Neural cell (in vitro differentiated cells): ENCODE data around the gene PHLPP2. TPM values are rescaled to one million over a fixed set of nuclear protein-coding genes. Genes with fewer than 3 reads are reported as not detected.

Source experiments
- H2AFZ ChIP-seq: fragments of 200-600, 300-800 bp; sonication (generic), shearing (Covaris generic); 2 replicates; pipeline ENCODE4 v1.6.0; 2014; ENCODE audit warnings: low read depth, mild to moderate bottlenecking, antibody characterized with exemption, low read length, moderate library complexity
- H3F3A ChIP-seq: fragments of 200-600 bp; shearing (Covaris generic); 2 replicates; pipeline ENCODE4 v1.6.1; 2016; ENCODE audit warnings: mild to moderate bottlenecking, moderate library complexity, mixed read lengths, antibody characterized with exemption, low read length; ENCODE audit not compliant: insufficient read depth, poor library complexity, severe bottlenecking
- H3K27ac ChIP-seq: fragments of 200-600, 300-800 bp; sonication (generic), shearing (Covaris generic); 2 replicates; pipeline ENCODE4 v1.5.1; 2014; ENCODE audit warnings: mild to moderate bottlenecking, low read length, moderate library complexity
- H3K27me3 ChIP-seq: fragments of 300-800, 200-600 bp; sonication (generic), shearing (Covaris generic); 2 replicates; pipeline ENCODE4 v1.6.0; 2014; ENCODE audit warnings: mild to moderate bottlenecking, low read depth, low read length, moderate library complexity; ENCODE audit not compliant: insufficient read depth
- H3K36me3 ChIP-seq: fragments of 300-800, 200-600 bp; sonication (generic), shearing (Covaris generic); 2 replicates; pipeline ENCODE4 v1.5.1; 2014; ENCODE audit warnings: mild to moderate bottlenecking, antibody characterized with exemption, low read length, moderate library complexity; ENCODE audit not compliant: insufficient read depth
- H3K4me2 ChIP-seq: fragments of 300-800, 200-600 bp; sonication (generic), shearing (Covaris generic); 2 replicates; pipeline ENCODE4 v1.6.0; 2014; ENCODE audit warnings: mild to moderate bottlenecking, low read length
- H3K4me3 ChIP-seq: fragments of 300-800, 200-600 bp; sonication (generic), shearing (Covaris generic); 2 replicates; pipeline ENCODE4 v1.5.1; 2014; ENCODE audit warnings: mild to moderate bottlenecking, low read length, moderate library complexity
- H3K79me2 ChIP-seq: fragments of 200-600 bp; shearing (Covaris generic); replicated peaks from 2 replicates; pipeline ENCODE4 v1.6.0; 2014; ENCODE audit warnings: mild to moderate bottlenecking, low read length, moderate library complexity; ENCODE audit not compliant: insufficient read depth
- H3K9ac ChIP-seq: fragments of 300-800, 200-600 bp; sonication (generic), shearing (Covaris generic); 2 replicates; pipeline ENCODE4 v1.6.1; 2016; ENCODE audit warnings: mild to moderate bottlenecking, low read length, mixed read lengths
- H3K9me2 ChIP-seq: fragments of 200-600 bp; shearing (Covaris generic); 2 replicates; pipeline ENCODE4 v1.6.1; 2016; ENCODE audit warnings: mild to moderate bottlenecking, low read length, mixed read lengths; ENCODE audit not compliant: insufficient read depth
- H3K9me3 ChIP-seq: fragments of 200-600, 300-800 bp; sonication (generic), shearing (Covaris generic); 2 replicates; pipeline ENCODE4 v1.6.1; 2016; ENCODE audit warnings: mild to moderate bottlenecking, mixed run types, low read length, moderate library complexity, mixed read lengths
- H4K20me1 ChIP-seq: fragments of 200-600 bp; shearing (Covaris generic); 2 replicates; pipeline ENCODE4 v1.6.1; 2016; ENCODE audit warnings: mild to moderate bottlenecking, mixed run types; ENCODE audit not compliant: insufficient read depth
- CTCF ChIP-seq: fragments of 450-650 bp; IDR thresholded peaks from 2 replicates; pipeline ENCODE4 v1.5.1; 2014; ENCODE audit warnings: antibody characterized with exemption, mild to moderate bottlenecking, moderate library complexity; ENCODE audit not compliant: poor library complexity, severe bottlenecking
- EP300 ChIP-seq: fragments of 450-650 bp; conservative IDR thresholded peaks from 2 replicates; pipeline ENCODE4 v1.6.1; 2014; ENCODE audit warnings: antibody characterized with exemption, mild to moderate bottlenecking, moderate library complexity; ENCODE audit not compliant: poor library complexity, severe bottlenecking
- EZH2 ChIP-seq: fragments of 200-600, 300-800 bp; shearing (Covaris generic), sonication (generic); IDR thresholded peaks from 2 replicates; pipeline ENCODE4 v1.6.1; 2014; ENCODE audit warnings: antibody characterized with exemption, low read length, borderline replicate concordance, mild to moderate bottlenecking; ENCODE audit not compliant: insufficient read depth, poor library complexity, severe bottlenecking
- MXI1 ChIP-seq: fragments of 450-650 bp; conservative IDR thresholded peaks from 2 replicates; pipeline ENCODE4 v1.6.1; 2014; ENCODE audit warnings: antibody characterized with exemption, mild to moderate bottlenecking; ENCODE audit not compliant: poor library complexity, severe bottlenecking
- POLR2AphosphoS5 ChIP-seq: IDR thresholded peaks from 2 replicates; pipeline ENCODE4 v1.6.1; 2012
- RAD21 ChIP-seq: fragments of 450-650 bp; conservative IDR thresholded peaks from 2 replicates; pipeline ENCODE4 v1.6.1; 2014; ENCODE audit warnings: antibody characterized with exemption, mild to moderate bottlenecking, moderate library complexity
- REST ChIP-seq: IDR thresholded peaks from 2 replicates; pipeline ENCODE4 v1.6.1; 2012; ENCODE audit warnings: borderline replicate concordance
- SMC3 ChIP-seq: fragments of 450-650 bp; conservative IDR thresholded peaks from 2 replicates; pipeline ENCODE4 v1.6.1; 2014; ENCODE audit warnings: antibody characterized with exemption, mild to moderate bottlenecking, moderate library complexity; ENCODE audit not compliant: poor library complexity
- TAF1 ChIP-seq: IDR thresholded peaks from 2 replicates; pipeline ENCODE4 v1.6.1; 2012; ENCODE audit warnings: low read depth
- polyA plus RNA-seq: library from polyadenylated mRNA; depleted of rRNA; stranded (reverse); fragments of >200 nt; gene quantifications from 2 replicates; pipeline ENCODE4 v1.2.3, GENCODE V29; 2014

The PHLPP2 gene
- polyA plus RNA-seq, 1 donor from 2014 or later, result 11.0 TPM

GRCh38 chr16:71670537-71670936, 54.0 kb downstream of the PHLPP2 start:
- no peak for TF ChIP-seq EP300
- no peak for TF ChIP-seq POLR2AphosphoS5
- no peak for TF ChIP-seq REST
- TF ChIP-seq SMC3, result no peak
- no peak for TF ChIP-seq TAF1
- TF ChIP-seq EZH2, result no peak
- no peak for TF ChIP-seq RAD21
- TF ChIP-seq MXI1, result no peak
- no peak for TF ChIP-seq CTCF
- Histone ChIP-seq H3F3A (no peaks in the 10 kb centered on the region), H2AFZ (no peak overlapping the region), H3K4me2 (no peak overlapping the region), H3K9me3 (no peaks in the 10 kb centered on the region), H3K36me3 (peaks cover 16% of the 10 kb centered on the region), H4K20me1 (no peaks in the 10 kb centered on the region), H3K4me3 (no peak overlapping the region), H3K79me2 (no peaks in the 10 kb centered on the region), H3K9me2 (no peaks in the 10 kb centered on the region), H3K27ac (no peak overlapping the region), H3K9ac (no peak overlapping the region), H3K27me3 (no peaks in the 10 kb centered on the region)

DNA sequence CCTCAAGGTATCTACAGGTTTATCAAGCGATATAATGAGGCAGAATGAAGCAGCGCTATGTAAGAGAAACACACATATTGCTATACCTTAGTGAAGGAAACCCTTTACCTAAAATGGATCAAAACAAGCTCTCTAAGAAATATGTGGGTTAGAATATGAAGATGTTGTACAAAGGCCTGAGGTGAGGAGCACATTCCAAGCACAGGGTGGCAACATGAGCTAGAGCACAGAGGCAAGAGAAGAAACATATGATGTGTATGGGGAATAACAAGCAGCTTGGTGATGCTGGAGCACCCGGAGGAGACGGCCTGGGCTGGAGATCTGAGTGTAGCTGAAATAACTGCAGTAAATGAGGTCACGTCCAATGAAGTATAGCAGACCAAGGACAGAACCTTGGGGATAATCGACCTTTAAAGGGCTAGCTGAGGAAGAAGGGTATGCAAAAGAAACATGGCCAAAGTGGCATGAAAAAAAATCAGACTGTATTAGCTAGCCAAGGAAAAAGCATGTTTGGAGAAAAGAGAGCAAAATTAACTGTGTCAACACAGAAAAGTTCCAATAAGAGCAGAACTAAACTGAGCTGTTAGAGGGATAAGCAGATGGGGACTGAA, 54.5 kb downstream of the PHLPP2 start:
- TF ChIP-seq SMC3 (no peak), TAF1 (no peak), POLR2AphosphoS5 (no peak), EZH2 (no peak), REST (no peak), RAD21 (no peak), MXI1 (no peak), CTCF (no peak), EP300 (no peak)
- H3K36me3 ChIP-seq, result peaks cover 16% of the 10 kb centered on the region
- no peaks in the 10 kb centered on the region for H3F3A ChIP-seq
- no peaks in the 10 kb centered on the region for H3K9me2 ChIP-seq
- no peaks in the 10 kb centered on the region for H3K27me3 ChIP-seq
- no peaks in the 10 kb centered on the region for H3K79me2 ChIP-seq
- H2AFZ ChIP-seq, result no peak overlapping the region
- H3K9me3 ChIP-seq, result no peaks in the 10 kb centered on the region
- H3K27ac ChIP-seq, result no peak overlapping the region
- H4K20me1 ChIP-seq, result no peaks in the 10 kb centered on the region
- no peak overlapping the region for H3K9ac ChIP-seq
- no peak overlapping the region for H3K4me3 ChIP-seq
- H3K4me2 ChIP-seq, result no peak overlapping the region
